ENCODE results near the gene IL27RA.

IL27RA gene

DNA sequence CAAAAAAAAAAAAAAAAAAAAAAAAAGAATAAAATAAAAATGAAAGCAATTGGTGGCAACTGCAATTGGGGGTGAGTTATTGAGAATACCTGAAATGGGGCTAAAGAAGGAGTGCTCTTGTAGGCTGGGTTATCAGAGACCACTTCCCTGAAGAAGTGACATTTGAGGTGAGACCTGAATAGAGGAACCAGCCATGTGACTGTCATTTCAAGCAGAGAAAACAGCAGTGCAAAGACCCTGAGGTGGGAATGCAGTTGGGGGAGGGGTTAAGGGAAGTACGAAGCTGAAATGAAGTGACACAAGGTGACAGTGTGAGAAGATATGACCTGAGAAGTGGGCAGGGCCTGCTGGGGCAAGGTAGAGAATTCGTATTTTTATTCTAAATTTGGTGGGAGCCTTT is 34.6 kb downstream of the IL27RA start:
- Mint-ChIP-seq H3K4me1 (no peaks in the 10 kb centered on the region), H3K4me3 (no peak overlapping the region), H3K27me3 (peaks cover 7% of the 10 kb centered on the region), H3K9me3 (no peaks in the 10 kb centered on the region), H3K36me3 (no peaks in the 10 kb centered on the region), H3K27ac (no peak overlapping the region)
- DNase-seq (ENCODE audit: low spot score in 2 of 2), result no peak
- ATAC-seq (ENCODE audit: low read depth), result peak; percentile 38

DNA sequence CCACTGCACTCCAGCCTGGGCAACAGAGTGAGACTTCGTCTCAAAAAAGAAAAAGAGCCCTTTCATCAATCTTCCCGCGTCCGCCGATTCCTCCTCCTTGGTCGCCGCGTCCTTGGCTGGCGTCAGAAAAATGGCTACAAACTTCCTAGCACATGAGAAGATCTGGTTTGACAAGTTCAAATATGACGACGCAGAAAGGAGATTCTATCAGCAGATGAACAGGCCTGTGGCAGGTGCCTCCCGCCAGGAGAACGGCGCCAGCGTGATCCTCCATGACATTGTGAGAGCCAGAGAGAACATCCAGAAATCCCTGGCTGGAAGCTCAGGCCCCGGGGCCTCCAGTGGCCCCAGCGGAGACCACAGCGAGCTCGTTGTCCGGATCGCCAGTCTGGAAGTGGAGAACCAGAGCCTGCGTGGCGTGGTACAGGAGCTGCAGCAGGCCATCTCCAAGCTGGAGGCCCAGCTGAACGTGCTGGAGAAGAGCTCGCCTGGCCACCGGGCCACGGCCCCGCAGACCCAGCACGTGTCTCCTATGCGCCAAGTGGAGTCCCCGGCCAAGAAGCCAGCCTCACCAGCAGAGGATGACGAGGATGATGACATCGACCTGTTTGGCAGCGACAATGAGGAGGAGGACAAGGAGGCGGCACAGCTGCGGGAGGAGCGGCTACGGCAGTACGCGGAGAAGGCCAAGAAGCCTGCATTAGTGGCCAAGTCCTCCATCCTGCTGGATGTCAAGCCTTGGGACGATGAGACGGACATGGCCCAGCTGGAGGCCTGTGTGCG is 38.9 kb downstream of the IL27RA start:
- ATAC-seq (ENCODE audit: low read depth), result no peak
- H3K36me3 Mint-ChIP-seq, result no peaks in the 10 kb centered on the region
- DNase-seq (ENCODE audit: low spot score in 2 of 2), result no peak
- peaks cover 6% of the 10 kb centered on the region for H3K4me1 Mint-ChIP-seq
- H3K27ac Mint-ChIP-seq, result no peak overlapping the region
- H3K9me3 Mint-ChIP-seq, result no peaks in the 10 kb centered on the region
- no peak overlapping the region for H3K4me3 Mint-ChIP-seq
- peaks cover 4% of the 10 kb centered on the region for H3K27me3 Mint-ChIP-seq

- Mint-ChIP-seq H3K27ac (no peak within 1 kb of the TSS), H3K9me3 (no peaks in the 10 kb centered on the region), H3K4me1 (peaks cover 6% of the 10 kb centered on the region), H3K36me3 (no peaks in the 10 kb centered on the region), H3K27me3 (no peaks in the 10 kb centered on the region), H3K4me3 (peak within 1 kb of the TSS; percentile 86)
- no peak for ATAC-seq (ENCODE audit: low read depth)
- DNase-seq (ENCODE audit: low spot score in 2 of 2), result peak in 1 of 2 donors; percentile 52
Observed at GRCh38 chr19:14072535-14073260, 41.1 kb downstream of the IL27RA start, which contains the start of gene MISP3. Gene MISP3, plus strand, starts transcription at chr19:14072786. Its CDS starts 524 bp downstream, at chr19:14073310.

- Mint-ChIP-seq H3K27ac (peak overlapping the region; percentile 18), H3K9me3 (no peaks in the 10 kb centered on the region), H3K4me1 (peaks cover 7% of the 10 kb centered on the region), H3K4me3 (peak overlapping the region; percentile 86), H3K27me3 (no peaks in the 10 kb centered on the region), H3K36me3 (no peaks in the 10 kb centered on the region)
- DNase-seq (ENCODE audit: low spot score in 2 of 2) (peak; percentile 84 to 89), ATAC-seq (ENCODE audit: low read depth) (peak; percentile 74)
Observed at GRCh38 chr19:14073261-14073924, 41.8 kb downstream of the IL27RA start.

DNA sequence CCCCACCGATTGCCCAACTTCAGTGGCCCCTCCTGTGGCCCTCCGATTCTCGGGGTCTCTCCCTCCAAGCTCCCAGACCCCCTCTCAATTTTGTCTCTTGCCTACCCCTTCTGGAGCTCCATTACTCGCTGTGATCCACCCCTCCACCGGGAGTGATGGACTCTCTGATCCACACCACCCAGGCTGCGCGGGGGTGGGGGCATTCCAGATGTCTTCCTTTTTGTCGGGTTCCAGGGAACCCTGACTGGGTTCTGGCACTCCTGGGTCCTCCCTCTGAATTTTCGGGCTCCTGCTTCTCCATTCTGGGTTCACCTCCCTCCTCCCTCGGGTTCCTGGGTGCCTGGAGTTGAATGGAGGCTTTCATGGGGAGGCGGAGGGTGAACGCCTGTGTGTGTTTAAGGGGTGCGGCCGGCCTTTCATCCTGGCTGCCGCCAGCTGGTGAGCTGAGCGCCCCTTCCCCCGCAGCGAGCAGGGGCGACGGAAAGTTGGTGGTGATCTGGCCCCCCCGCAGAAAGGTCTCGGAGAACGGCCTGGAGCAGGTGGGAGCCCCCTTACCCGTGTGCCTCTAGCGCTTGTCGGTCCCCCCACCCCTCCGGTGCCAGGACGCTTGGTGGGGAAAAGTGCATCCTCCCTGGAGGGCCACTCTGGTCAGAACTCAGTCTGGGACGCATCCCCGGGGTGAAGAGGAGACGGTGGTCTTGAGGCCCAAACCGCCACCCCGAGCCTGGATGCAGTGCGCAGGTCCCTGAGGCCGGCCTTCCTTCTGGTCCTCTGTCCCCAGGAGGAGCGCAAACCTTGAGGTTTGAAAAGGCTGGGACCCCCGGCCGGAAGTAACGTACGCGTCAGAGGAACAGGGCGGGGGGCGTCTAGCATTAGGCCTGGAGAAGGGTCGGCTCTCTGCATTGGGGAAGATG is 42.6 kb downstream of the IL27RA start:
- H3K4me3 Mint-ChIP-seq, result peak overlapping the region; percentile 86
- H3K9me3 Mint-ChIP-seq, result no peaks in the 10 kb centered on the region
- ATAC-seq (ENCODE audit: low read depth), result no peak
- no peaks in the 10 kb centered on the region for H3K27me3 Mint-ChIP-seq
- peaks cover 8% of the 10 kb centered on the region for H3K4me1 Mint-ChIP-seq
- peak in 1 of 2 donors; percentile 38 for DNase-seq (ENCODE audit: low spot score in 2 of 2)
- H3K27ac Mint-ChIP-seq, result peak overlapping the region; percentile 18
- no peaks in the 10 kb centered on the region for H3K36me3 Mint-ChIP-seq

GRCh38 chr19:14078411-14078810 is 46.8 kb downstream of the IL27RA start:
- H3K4me3 Mint-ChIP-seq, result no peak overlapping the region
- no peak overlapping the region for H3K27ac Mint-ChIP-seq

GRCh38 chr19:14080887-14081796 is 49.6 kb downstream of the IL27RA start:
- Mint-ChIP-seq H3K27me3 (no peaks in the 10 kb centered on the region), H3K27ac (peak overlapping the region; percentile 87), H3K9me3 (no peaks in the 10 kb centered on the region), H3K4me3 (peak overlapping the region; percentile 91), H3K4me1 (peaks cover 5% of the 10 kb centered on the region), H3K36me3 (no peaks in the 10 kb centered on the region)
- DNase-seq (ENCODE audit: low spot score in 2 of 2), result peak; percentile 99
- ATAC-seq (ENCODE audit: low read depth), result peak; percentile 94

More at GRCh38 chr19:14078411-14078810, 46.8 kb downstream of the IL27RA start:
- no peak for ATAC-seq (ENCODE audit: low read depth)
- no peak for DNase-seq (ENCODE audit: low spot score in 2 of 2)
- H3K36me3 Mint-ChIP-seq, result no peaks in the 10 kb centered on the region
- no peaks in the 10 kb centered on the region for H3K9me3 Mint-ChIP-seq
- no peaks in the 10 kb centered on the region for H3K27me3 Mint-ChIP-seq
- H3K4me1 Mint-ChIP-seq, result peaks cover 12% of the 10 kb centered on the region

DNA sequence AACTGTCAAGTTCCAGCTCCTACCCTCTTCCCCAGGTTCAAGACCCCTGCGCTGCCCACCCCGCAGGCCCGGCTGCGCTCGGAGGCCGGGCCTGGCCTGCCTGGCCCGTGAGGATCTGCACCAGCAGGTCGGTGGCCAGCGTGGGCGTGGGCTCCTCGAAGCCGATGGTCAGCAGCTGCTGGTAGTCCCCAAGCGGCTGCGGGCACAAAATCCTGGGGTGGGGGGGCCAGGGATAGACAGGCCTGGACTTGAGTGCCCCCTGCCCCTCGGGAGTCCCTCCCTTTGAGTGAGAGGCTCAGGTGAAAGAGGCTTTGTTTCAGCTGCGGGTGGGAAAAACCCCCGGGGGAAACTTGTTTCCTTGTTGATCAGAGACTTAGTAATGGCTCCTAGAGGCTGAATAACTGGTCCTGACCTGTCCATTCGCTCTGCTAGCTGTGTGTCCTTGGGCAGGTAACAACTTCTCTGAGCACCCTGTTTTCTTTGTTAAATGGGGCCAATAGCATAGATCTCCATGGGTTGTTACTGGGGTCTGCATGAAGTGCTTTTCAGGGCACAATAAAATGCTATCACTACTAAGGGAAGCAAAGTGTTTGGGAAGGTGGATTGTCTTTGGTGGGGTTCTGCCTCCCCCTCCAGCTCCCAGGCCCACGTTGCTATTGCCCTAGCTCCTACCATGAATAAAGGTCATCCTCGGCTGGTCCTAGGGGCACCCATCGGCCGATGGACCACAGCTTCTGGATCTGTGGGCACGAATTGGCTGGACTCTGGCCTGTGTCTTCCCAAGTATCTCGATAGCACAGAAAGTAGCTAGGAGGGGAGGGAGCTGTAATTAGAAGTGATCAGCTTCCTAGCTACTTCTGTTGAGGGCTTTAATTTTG is 50.5 kb downstream of the IL27RA start:
- Mint-ChIP-seq H3K4me1 (peaks cover 5% of the 10 kb centered on the region), H3K27me3 (no peaks in the 10 kb centered on the region), H3K36me3 (no peaks in the 10 kb centered on the region), H3K27ac (peak overlapping the region; percentile 87), H3K4me3 (peak overlapping the region; percentile 91), H3K9me3 (no peaks in the 10 kb centered on the region)
- DNase-seq (ENCODE audit: low spot score in 2 of 2) (peak; percentile 33 to 38), ATAC-seq (ENCODE audit: low read depth) (peak; percentile 23)

DNA sequence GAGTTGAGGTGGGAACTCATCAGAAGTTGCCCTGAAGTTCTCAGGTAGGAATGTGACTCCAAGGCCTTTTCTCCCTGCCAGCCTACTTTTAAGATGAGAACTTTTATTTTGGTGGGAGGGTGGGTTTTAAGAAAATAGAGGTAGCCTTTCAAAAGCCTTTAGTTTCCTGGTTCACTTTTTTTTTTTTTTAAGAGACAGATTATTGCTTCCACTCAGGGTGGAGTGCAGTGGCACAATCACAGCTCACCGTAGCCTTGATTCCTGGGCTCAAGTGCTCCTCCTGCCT is 51.1 kb downstream of the IL27RA start:
- DNase-seq (ENCODE audit: low spot score in 2 of 2), result no peak
- no peaks in the 10 kb centered on the region for H3K9me3 Mint-ChIP-seq
- no peaks in the 10 kb centered on the region for H3K27me3 Mint-ChIP-seq
- H3K4me3 Mint-ChIP-seq, result peak overlapping the region; percentile 91
- ATAC-seq (ENCODE audit: low read depth), result no peak
- H3K4me1 Mint-ChIP-seq, result peaks cover 5% of the 10 kb centered on the region
- no peaks in the 10 kb centered on the region for H3K36me3 Mint-ChIP-seq
- no peak overlapping the region for H3K27ac Mint-ChIP-seq

DNA sequence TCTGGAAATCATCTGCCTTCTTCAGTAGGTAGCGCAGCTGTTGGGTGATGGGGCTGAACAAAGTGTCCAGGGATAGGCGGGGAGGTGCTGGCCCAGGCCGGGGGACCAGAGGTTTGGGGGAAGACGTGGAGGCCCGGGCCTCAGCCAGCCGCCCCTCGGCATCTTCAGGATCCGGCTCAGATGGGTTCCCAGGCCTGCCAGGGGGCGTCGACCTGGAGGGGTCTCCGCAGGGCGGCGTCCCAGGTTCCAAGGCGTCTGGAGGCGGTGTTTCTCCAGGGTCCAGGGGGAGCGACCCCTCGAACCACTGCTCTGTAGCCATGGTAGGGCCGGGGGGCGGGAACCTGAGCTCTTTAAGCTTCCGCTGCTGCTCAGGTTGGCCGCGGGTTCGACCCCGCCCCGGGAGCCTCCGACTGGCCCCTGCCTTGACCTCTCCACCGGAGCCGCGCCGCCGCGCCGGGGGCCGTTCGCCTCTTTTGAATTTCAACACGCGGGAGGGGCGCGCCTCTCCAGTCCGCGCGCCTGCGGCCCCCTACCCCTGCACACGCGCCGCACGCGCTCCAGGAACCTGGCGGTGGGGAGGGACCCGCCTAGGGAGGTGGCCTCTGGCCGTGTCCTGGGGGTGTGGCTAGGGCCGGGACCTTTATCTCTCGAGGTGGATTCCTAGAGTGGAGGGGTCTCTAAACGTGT is 53.9 kb downstream of the IL27RA start, which contains the start of gene C19orf67:
Gene C19orf67, minus strand, starts transcription at position 475 of the 687 bp plus-strand sequence. Its CDS starts 156 bp downstream, at position 319.
- Mint-ChIP-seq H3K27me3 (no peaks in the 10 kb centered on the region), H3K4me3 (no peak within 1 kb of the TSS), H3K36me3 (peaks cover 2% of the 10 kb centered on the region), H3K27ac (no peak within 1 kb of the TSS), H3K4me1 (peaks cover 7% of the 10 kb centered on the region), H3K9me3 (no peaks in the 10 kb centered on the region)
- no peak for DNase-seq (ENCODE audit: low spot score in 2 of 2)
- no peak for ATAC-seq (ENCODE audit: low read depth)

- peaks cover 2% of the 10 kb centered on the region for H3K36me3 Mint-ChIP-seq
- H3K9me3 Mint-ChIP-seq, result no peaks in the 10 kb centered on the region
- no peak for ATAC-seq (ENCODE audit: low read depth)
- peaks cover 7% of the 10 kb centered on the region for H3K4me1 Mint-ChIP-seq
- H3K27me3 Mint-ChIP-seq, result no peaks in the 10 kb centered on the region
- no peak overlapping the region for H3K4me3 Mint-ChIP-seq
- H3K27ac Mint-ChIP-seq, result no peak overlapping the region
- no peak for DNase-seq (ENCODE audit: low spot score in 2 of 2)
Observed at GRCh38 chr19:14086098-14086497, 54.5 kb downstream of the IL27RA start.

Measured in memory B cell (primary cell).